ENCODE measurements around the gene HECW1.

GRCh38 chr7:43444711-43445578, 332.5 kb downstream of the HECW1 start:
- TF ChIP-seq EZH2phosphoT487 (IDR thresholded peaks at IDR 0.05; ENCODE audit: unreplicated experiment) (no peak), CTCF (conservative IDR thresholded peaks at IDR 0.05; ENCODE audit: low read depth in 2 of 2) (no peak), JUNB (IDR thresholded peaks at IDR 0.05; ENCODE audit: unreplicated experiment) (no peak), REST (IDR thresholded peaks at IDR 0.05; ENCODE audit: unreplicated experiment) (no peak), EZH2 (IDR thresholded peaks at IDR 0.05; ENCODE audit: low read depth, unreplicated experiment) (no peak), ZNF114 (CRISPR knock-in tag; IDR thresholded peaks at IDR 0.05) (no peak)
